ENCODE results near the gene ATOH8.

Gene ATOH8

DNA sequence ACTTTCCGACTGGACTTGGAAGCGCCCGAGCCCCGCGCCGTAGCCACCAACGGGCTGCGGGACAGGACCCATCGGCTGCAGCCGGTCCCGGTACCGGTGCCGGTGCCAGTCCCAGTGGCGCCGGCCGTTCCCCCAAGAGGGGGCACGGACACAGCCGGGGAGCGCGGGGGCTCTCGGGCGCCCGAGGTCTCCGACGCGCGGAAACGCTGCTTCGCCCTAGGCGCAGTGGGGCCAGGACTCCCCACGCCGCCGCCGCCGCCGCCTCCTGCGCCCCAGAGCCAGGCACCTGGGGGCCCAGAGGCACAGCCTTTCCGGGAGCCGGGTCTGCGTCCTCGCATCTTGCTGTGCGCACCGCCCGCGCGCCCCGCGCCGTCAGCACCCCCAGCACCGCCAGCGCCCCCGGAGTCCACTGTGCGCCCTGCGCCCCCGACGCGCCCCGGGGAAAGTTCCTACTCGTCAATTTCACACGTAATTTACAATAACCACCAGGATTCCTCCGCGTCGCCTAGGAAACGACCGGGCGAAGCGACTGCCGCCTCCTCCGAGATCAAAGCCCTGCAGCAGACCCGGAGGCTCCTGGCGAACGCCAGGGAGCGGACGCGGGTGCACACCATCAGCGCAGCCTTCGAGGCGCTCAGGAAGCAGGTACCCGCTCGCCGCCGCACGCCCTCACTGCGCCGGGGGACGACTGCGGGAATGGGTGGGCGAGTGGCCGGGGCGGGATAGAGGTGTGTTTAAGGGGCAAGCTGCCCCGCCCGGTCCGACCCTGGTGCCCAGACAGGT is 713 bp downstream of the ATOH8 start:
- no peak overlapping the region; the same call in 1 of the 2 replicates for H3K4me3 ChIP-seq (ENCODE audit: low read depth, low read length)
- DNase-seq (ENCODE audit: low read depth) = peak; percentile 33
- TF ChIP-seq, protein P1, sequence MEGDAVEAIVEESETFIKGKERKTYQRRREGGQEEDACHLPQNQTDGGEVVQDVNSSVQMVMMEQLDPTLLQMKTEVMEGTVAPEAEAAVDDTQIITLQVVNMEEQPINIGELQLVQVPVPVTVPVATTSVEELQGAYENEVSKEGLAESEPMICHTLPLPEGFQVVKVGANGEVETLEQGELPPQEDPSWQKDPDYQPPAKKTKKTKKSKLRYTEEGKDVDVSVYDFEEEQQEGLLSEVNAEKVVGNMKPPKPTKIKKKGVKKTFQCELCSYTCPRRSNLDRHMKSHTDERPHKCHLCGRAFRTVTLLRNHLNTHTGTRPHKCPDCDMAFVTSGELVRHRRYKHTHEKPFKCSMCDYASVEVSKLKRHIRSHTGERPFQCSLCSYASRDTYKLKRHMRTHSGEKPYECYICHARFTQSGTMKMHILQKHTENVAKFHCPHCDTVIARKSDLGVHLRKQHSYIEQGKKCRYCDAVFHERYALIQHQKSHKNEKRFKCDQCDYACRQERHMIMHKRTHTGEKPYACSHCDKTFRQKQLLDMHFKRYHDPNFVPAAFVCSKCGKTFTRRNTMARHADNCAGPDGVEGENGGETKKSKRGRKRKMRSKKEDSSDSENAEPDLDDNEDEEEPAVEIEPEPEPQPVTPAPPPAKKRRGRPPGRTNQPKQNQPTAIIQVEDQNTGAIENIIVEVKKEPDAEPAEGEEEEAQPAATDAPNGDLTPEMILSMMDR (IDR thresholded peaks at IDR 0.05; ENCODE audit: insufficient read depth, low read depth, low read length, missing control alignments) = no peak

DNA sequence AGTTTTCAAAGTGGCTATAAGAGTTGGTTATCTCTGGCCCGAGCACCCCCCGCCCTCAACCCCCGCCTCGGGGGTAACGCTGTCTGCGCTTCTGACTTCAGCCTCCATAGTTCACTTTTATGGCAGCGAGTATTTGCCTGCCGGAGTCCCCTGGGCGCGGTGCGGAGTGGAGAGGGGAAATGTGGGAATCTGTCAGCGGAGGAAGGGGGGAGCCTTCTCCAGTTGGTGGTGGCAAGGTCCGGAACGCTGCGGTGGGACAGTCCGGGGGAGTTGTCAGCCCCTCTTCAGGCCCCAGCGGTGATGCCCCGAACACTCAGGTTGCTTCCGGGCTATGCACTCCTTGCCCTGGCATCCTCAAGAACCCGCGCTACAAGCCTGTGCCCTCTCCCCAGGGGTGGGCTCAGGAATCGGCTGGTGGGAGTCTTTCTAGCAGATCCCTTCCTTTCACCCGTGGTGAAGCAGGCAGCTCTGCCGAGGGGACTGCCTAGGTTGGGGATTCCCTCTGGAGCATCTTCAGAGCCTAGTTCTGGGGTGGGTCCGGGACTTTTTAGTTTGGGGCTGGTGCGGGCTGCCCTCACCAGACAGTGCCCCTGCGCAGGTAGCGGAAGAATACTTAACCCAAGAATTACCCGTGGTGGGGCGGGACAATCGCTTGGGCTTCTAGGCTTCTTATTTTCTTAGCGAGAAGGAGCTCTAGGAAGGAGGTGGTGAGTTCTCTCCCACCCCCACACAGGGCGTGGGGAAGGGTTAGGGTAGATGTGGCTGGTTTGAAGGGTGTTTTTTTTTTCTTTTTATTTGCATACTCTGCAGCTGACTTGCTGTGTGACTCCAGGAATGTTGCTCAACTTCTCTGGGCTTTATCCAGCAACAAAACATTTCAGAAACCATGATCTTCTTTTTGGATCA is 1.6 kb downstream of the ATOH8 start:
- TF ChIP-seq, protein P1 (IDR thresholded peaks at IDR 0.05; ENCODE audit: insufficient read depth, low read depth, low read length, missing control alignments) = no peak
- H3K4me3 ChIP-seq (ENCODE audit: low read depth, low read length) = no peak overlapping the region
- peak; percentile 16 for DNase-seq (ENCODE audit: low read depth)

DNA sequence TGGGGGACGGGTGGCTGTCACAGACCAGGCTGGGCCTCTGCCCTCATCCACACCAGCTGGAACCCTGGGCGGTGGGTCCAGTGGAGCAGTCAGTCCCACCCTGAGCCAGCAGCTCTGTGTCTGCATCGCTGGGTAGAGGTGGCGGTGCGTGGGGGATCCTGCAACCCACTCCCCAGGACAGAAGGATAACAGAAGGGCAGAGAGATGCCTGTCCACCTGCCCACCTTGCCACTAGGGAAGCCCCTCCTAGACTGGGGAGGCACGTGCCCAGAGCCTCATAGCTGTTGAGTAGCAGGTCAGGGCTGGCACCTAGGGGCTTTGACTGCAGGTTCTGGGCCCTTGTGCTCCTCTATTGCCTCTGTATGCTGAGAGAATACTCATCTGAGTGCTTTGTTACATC is 2.4 kb downstream of the ATOH8 start:
- H3K4me3 ChIP-seq (ENCODE audit: low read depth, low read length) = no peak overlapping the region
- no peak for DNase-seq (ENCODE audit: low read depth)
- TF ChIP-seq, protein P1 (IDR thresholded peaks at IDR 0.05; ENCODE audit: insufficient read depth, low read depth, low read length, missing control alignments) = no peak

DNA sequence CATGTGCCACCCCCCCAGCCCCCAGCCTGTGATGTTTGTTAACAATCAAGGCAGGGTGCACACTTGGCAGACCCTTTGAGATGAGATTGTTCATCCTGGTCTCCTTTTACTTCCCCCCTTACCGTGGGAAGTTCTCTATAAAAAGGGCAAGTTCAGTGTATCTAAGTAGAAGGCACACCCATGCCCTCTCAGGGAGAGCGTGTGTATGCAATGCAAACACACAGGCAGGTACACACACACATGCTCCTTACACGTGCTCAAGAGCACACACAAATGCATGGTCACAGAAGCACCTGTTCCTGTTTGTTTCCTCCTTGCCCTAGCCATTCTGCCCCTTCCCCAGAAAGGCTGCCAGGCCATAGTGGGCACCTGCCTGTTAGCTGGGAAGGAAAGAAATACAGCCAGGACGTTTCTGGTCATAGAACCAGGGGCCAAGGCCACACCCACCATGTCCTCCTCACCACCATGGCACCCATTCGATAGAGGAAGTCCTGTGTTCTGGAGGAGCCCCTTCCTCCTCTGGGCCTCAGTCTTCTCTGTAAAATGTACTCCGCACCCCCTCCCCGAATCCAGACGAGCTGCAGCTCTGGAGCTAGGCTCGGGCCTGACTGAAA is 3.1 kb downstream of the ATOH8 start:
- TF ChIP-seq, protein P1 (IDR thresholded peaks at IDR 0.05; ENCODE audit: insufficient read depth, low read depth, low read length, missing control alignments) = no peak
- H3K4me3 ChIP-seq (ENCODE audit: low read depth, low read length) = no peak overlapping the region
- DNase-seq (ENCODE audit: low read depth) = no peak

DNA sequence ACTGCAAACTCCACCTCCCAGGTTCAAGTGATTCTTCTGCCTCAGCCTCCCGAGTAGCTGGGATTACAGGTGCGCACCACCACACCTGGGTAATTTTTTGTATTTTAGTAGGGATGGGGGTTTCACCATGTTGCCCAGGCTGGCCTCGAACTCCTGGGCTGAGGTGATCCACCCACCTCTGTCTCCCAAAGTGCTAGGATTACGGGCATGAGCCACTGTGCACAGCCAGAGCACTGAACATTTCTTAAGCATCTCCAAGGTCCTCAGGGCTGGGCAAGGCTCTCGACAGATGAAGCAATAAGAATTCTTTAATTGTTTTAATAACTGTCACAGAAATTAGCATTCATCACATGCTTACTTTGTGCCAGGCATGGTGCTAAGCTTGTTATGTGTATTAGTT is 4.1 kb downstream of the ATOH8 start:
- TF ChIP-seq, protein P1 (IDR thresholded peaks at IDR 0.05; ENCODE audit: insufficient read depth, low read depth, low read length, missing control alignments) = no peak
- H3K4me3 ChIP-seq (ENCODE audit: low read depth, low read length) = no peak overlapping the region
- no peak for DNase-seq (ENCODE audit: low read depth)

DNA sequence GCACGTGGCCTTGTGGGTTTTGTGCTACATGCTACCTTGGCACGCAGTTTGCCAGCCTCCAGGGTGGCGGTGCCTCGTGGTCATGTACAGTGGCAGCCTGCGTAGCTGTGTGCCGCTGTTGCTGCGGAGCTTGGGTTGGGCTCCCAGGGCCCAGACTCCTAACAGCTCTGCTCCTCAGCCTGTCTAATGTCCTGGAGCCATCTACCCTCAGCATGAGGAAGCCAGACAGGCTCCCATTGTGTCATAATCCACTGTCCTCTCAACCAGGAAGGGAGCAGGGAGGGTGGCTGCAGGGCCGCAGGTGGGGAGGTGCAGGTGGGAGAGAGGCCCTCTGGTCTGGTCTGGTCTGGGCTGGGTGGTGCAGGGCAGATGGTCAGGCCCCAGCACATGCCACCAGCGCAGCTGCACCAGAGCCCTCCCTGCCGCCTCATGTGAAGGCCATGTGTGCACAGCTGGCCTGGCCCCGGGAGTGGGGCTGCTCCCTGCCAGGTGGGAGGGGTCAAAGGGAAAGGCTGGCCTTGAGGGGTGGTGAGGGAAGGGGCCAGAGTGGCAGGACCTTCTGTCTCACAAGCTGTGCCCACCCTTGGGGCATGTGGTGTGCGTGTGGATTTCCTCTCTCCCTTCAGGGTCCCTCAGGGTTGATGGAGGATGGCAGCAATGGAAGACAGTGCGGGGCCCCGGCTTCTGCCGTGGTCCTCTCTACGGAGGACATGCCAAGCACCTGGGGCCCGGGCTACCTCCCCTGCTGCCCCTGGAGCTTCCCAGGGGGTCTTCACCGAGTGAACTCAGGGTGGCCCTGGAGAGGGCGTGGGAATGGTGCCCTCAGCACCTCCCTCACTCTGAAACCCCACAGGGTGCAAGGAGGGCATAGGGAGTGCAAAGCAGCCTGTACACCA is 4.8 kb downstream of the ATOH8 start:
- DNase-seq (ENCODE audit: low read depth) = no peak
- TF ChIP-seq, protein P1 (IDR thresholded peaks at IDR 0.05; ENCODE audit: insufficient read depth, low read depth, low read length, missing control alignments) = no peak
- H3K4me3 ChIP-seq (ENCODE audit: low read depth, low read length) = no peak overlapping the region
